GM12878 (cell line): Measurements from ENCODE around the gene GUCY1B1. TPM values are rescaled to one million over a fixed set of nuclear protein-coding genes. Genes with fewer than 3 reads are reported as not detected.

Source experiments
- CBX3 ChIP-seq: fragments of 200-600 bp; sonication (generic); IDR thresholded peaks from 2 replicates; pipeline ENCODE4 v1.6.1; 2016; ENCODE audit warnings: low read depth, borderline replicate concordance
- E2F4 ChIP-seq: IDR thresholded peaks from 2 replicates; pipeline ENCODE4 v1.6.1; 2012; ENCODE audit warnings: low read depth, low read length, improper control_type of control experiment
- NFIC ChIP-seq: IDR thresholded peaks from 2 replicates; pipeline ENCODE4 v1.6.1; 2012; ENCODE audit warnings: low read depth, mild to moderate bottlenecking, inconsistent platforms, low read length, moderate library complexity
- NFXL1 ChIP-seq: fragments of 450-650 bp; IDR thresholded peaks from 2 replicates; pipeline ENCODE4 v1.6.1; 2017; ENCODE audit warnings: antibody characterized with exemption, mild to moderate bottlenecking, borderline replicate concordance
- NFYA ChIP-seq: IDR thresholded peaks from 2 replicates; pipeline ENCODE4 v1.6.1; 2011; ENCODE audit warnings: low read depth, mild to moderate bottlenecking, low read length, improper control_type of control experiment, borderline replicate concordance
- NRF1 ChIP-seq: conservative IDR thresholded peaks from 2 replicates; pipeline ENCODE4 v1.6.1; 2011; ENCODE audit warnings: mild to moderate bottlenecking, low read depth, low read length, improper control_type of control experiment
- RELB ChIP-seq: fragments of 450-650 bp; IDR thresholded peaks from 2 replicates; pipeline ENCODE4 v1.6.1; 2017; ENCODE audit warnings: low read depth, mild to moderate bottlenecking, moderate library complexity
- RFX5 ChIP-seq: IDR thresholded peaks from 2 replicates; pipeline ENCODE4 v1.6.1; 2011; ENCODE audit warnings: low read depth, low read length, improper control_type of control experiment
- SRF ChIP-seq, 2 experiments: IDR thresholded peaks; 2 replicates each; pipeline ENCODE4 v1.6.1; 2011; ENCODE audit warnings: low read depth in 2 of 2, low read length in 2 of 2, mild to moderate bottlenecking in 1 of 2, moderate library complexity in 1 of 2
- STAT3 ChIP-seq: IDR thresholded peaks from 2 replicates; pipeline ENCODE4 v1.6.1; 2011; ENCODE audit warnings: low read depth, low read length, improper control_type of control experiment
- ZNF384 ChIP-seq: IDR thresholded peaks from 2 replicates; pipeline ENCODE4 v1.6.1; 2012; ENCODE audit warnings: low read depth, mild to moderate bottlenecking, low read length, improper control_type of control experiment, borderline replicate concordance
- ZNF592 ChIP-seq: fragments of 450-650 bp; IDR thresholded peaks from 2 replicates; pipeline ENCODE4 v1.6.1; 2017; ENCODE audit warnings: mild to moderate bottlenecking, moderate library complexity
- polyA plus RNA-seq, 11 experiments: library from polyadenylated mRNA; depleted of rRNA in 4 of 11; unstranded in 6 of 11; stranded (reverse) in 5 of 11; fragments of >200 nt; fragmentation: Nextera tagmentation in 4 of 11; fragmentation: Illumina TruSeq in 1 of 11; extraction: Ambion mirVana in 4 of 11; extraction: Trizol in 1 of 11; gene quantifications; 1 replicate in 1 of 11; 2 replicates in 10 of 11; pipeline versions ENCODE4 v1.2.1 to v1.2.3, GENCODE V29; 2011 to 2016; ENCODE audit warnings: inconsistent platforms in 2 of 11, missing spikeins in 2 of 11, low read depth in 1 of 11
- total RNA-seq, 4 experiments: library from RNA; depleted of rRNA in 3 of 4; stranded (reverse); fragments of >200 nt in 3 of 4; fragmentation: Illumina TruSeq in 1 of 4; extraction: Trizol in 1 of 4; gene quantifications; 2 replicates each; pipeline versions ENCODE4 v1.2.1 to v1.2.3, GENCODE V29; 2013 to 2021
- TF ChIP-seq, protein P1 (sequence below): fragments of 450-650 bp; IDR thresholded peaks from 2 replicates; pipeline ENCODE4 v1.6.1; 2016; ENCODE audit warnings: mild to moderate bottlenecking
- TF ChIP-seq, protein P2 (sequence below): fragments of 450-650 bp; IDR thresholded peaks from 2 replicates; pipeline ENCODE4 v1.6.1; 2014; ENCODE audit warnings: mild to moderate bottlenecking
- TF ChIP-seq, protein P3 (sequence below): IDR thresholded peaks from 2 replicates; pipeline ENCODE4 v1.6.1; 2012; ENCODE audit warnings: low read depth, low read length, improper control_type of control experiment
- TF ChIP-seq, protein P4 (sequence below): fragments of 450-650 bp; IDR thresholded peaks from 2 replicates; pipeline ENCODE4 v1.6.1; 2017; ENCODE audit warnings: borderline replicate concordance

Gene GUCY1B1
- total and polyA plus RNA-seq, 10 of the 15 experiments (the other 5 are each of a cell fraction or from before 2014, with no cell fraction given): 0.60 to 38.5 (median 1.4) TPM

DNA sequence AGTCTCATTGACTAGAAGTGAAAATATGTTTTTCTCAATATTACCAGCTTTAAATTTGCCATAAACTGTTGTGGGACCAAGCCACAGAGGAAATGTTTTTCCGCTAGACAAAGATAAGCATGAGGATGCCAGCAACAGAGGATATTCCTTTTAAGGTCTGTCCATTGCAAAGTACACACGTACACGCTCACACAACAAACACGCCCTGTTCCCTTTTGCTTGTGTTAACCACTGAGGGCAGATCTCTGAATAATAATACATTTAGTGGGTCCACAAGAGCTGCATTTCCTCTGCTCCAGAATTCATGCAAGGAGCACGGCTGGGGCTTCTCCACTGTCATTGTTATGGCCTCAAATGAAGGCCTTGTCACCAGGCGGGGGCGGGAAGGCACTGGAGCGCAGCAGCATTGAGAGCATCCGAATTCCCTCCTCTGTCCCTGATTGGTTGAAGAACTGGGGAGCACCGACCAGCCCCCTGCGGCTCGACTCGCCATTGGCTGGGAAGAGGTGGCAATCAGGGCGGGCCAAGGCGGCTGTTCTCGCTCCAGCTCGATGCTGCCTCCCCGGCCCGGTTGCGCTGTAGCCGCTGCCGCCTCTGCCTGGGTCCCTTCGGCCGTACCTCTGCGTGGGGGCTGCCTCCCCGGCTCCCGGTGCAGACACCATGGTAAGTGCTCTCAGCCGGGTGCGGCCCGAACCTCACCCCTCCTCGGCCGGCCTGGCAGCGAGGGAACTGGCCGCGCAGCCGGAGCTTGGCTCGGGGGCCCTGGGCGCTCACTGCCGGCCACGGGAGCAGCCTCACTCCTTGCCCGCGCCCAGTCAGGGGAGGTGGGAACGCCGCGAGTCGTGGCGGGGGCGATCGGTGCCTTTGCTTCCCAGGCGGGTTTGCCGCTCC is at the start of gene GUCY1B1 (continued):
- no peak for TF ChIP-seq ZNF592
- TF ChIP-seq NFXL1: no peak
- TF ChIP-seq RELB: peak; percentile 19; the same call in 1 of the 2 replicates
- TF ChIP-seq, protein P1, sequence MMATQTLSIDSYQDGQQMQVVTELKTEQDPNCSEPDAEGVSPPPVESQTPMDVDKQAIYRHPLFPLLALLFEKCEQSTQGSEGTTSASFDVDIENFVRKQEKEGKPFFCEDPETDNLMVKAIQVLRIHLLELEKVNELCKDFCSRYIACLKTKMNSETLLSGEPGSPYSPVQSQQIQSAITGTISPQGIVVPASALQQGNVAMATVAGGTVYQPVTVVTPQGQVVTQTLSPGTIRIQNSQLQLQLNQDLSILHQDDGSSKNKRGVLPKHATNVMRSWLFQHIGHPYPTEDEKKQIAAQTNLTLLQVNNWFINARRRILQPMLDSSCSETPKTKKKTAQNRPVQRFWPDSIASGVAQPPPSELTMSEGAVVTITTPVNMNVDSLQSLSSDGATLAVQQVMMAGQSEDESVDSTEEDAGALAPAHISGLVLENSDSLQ: peak; percentile 97
- TF ChIP-seq, protein P2, sequence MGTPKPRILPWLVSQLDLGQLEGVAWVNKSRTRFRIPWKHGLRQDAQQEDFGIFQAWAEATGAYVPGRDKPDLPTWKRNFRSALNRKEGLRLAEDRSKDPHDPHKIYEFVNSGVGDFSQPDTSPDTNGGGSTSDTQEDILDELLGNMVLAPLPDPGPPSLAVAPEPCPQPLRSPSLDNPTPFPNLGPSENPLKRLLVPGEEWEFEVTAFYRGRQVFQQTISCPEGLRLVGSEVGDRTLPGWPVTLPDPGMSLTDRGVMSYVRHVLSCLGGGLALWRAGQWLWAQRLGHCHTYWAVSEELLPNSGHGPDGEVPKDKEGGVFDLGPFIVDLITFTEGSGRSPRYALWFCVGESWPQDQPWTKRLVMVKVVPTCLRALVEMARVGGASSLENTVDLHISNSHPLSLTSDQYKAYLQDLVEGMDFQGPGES: peak; percentile 68
- no peak for TF ChIP-seq NFYA
- TF ChIP-seq E2F4: peak; percentile 76
- no peak for TF ChIP-seq ZNF384
- TF ChIP-seq, protein P3, sequence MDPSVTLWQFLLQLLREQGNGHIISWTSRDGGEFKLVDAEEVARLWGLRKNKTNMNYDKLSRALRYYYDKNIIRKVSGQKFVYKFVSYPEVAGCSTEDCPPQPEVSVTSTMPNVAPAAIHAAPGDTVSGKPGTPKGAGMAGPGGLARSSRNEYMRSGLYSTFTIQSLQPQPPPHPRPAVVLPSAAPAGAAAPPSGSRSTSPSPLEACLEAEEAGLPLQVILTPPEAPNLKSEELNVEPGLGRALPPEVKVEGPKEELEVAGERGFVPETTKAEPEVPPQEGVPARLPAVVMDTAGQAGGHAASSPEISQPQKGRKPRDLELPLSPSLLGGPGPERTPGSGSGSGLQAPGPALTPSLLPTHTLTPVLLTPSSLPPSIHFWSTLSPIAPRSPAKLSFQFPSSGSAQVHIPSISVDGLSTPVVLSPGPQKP: no peak
- no peak for TF ChIP-seq SRF (IDR thresholded peaks at IDR 0.05; ENCODE audit: low read depth in 2 of 2, low read length in 2 of 2)
- TF ChIP-seq, protein P4, sequence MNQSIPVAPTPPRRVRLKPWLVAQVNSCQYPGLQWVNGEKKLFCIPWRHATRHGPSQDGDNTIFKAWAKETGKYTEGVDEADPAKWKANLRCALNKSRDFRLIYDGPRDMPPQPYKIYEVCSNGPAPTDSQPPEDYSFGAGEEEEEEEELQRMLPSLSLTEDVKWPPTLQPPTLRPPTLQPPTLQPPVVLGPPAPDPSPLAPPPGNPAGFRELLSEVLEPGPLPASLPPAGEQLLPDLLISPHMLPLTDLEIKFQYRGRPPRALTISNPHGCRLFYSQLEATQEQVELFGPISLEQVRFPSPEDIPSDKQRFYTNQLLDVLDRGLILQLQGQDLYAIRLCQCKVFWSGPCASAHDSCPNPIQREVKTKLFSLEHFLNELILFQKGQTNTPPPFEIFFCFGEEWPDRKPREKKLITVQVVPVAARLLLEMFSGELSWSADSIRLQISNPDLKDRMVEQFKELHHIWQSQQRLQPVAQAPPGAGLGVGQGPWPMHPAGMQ: no peak
- no peak for TF ChIP-seq STAT3
- no peak for TF ChIP-seq NRF1
- TF ChIP-seq NFIC: no peak
- no peak for TF ChIP-seq CBX3
- peak; percentile 59; the same call in 1 of the 2 replicates for TF ChIP-seq RFX5
